HEK293 (cell line): Measurements from ENCODE around the gene ZNF554.

ENCODE experiments used
- CTCF ChIP-seq: fragments of 450-650 bp; formaldehyde crosslinking; IDR thresholded peaks from 2 replicates; pipeline ENCODE4 v1.5.1; 2016; ENCODE audit warnings: missing biosample characterization, missing genetic modification characterization
- PRDM4 ChIP-seq: fragments of 450-650 bp; formaldehyde crosslinking; IDR thresholded peaks from 2 replicates; pipeline ENCODE4 v1.5.1; 2017; ENCODE audit warnings: missing biosample characterization, missing genetic modification characterization
- ZBTB26 ChIP-seq: fragments of 450-650 bp; formaldehyde crosslinking; optimal IDR thresholded peaks from 2 replicates; pipeline ENCODE3; 2016; ENCODE audit warnings: missing biosample characterization, mild to moderate bottlenecking, missing genetic modification characterization
- ZBTB44 ChIP-seq: fragments of 450-650 bp; IDR thresholded peaks from 2 replicates; pipeline ENCODE4 v1.5.1; 2018; ENCODE audit warnings: missing biosample characterization, mild to moderate bottlenecking, missing genetic modification characterization
- ZBTB49 ChIP-seq: fragments of 450-650 bp; formaldehyde crosslinking; IDR thresholded peaks from 2 replicates; pipeline ENCODE4 v1.5.1; 2016; ENCODE audit warnings: missing biosample characterization, missing genetic modification characterization, low read depth
- ZFP41 ChIP-seq: fragments of 450-650 bp; formaldehyde crosslinking; IDR thresholded peaks from 2 replicates; pipeline ENCODE4 v1.5.1; 2016; ENCODE audit warnings: missing biosample characterization, missing genetic modification characterization, borderline replicate concordance
- ZNF423 ChIP-seq: fragments of 450-650 bp; formaldehyde crosslinking; IDR thresholded peaks from 2 replicates; pipeline ENCODE4 v1.5.1; 2016; ENCODE audit warnings: missing biosample characterization, missing genetic modification characterization
- ZNF585B ChIP-seq: fragments of 450-650 bp; formaldehyde crosslinking; IDR thresholded peaks from 2 replicates; pipeline ENCODE4 v1.5.1; 2016; ENCODE audit warnings: missing biosample characterization, missing genetic modification characterization
- ZNF704 ChIP-seq: fragments of 450-650 bp; formaldehyde crosslinking; IDR thresholded peaks from 2 replicates; pipeline ENCODE4 v1.5.1; 2016; ENCODE audit warnings: missing biosample characterization, missing genetic modification characterization

- TF ChIP-seq CTCF (tag by site-specific recombination) (no peak), PRDM4 (tag by site-specific recombination) (no peak), ZBTB44 (tag by site-specific recombination) (no peak), ZFP41 (tag by site-specific recombination) (no peak), ZBTB26 (tag by site-specific recombination) (no peak), ZBTB49 (tag by site-specific recombination) (no peak), ZNF704 (tag by site-specific recombination) (no peak), ZNF423 (tag by site-specific recombination) (no peak), ZNF585B (tag by site-specific recombination) (no peak)
Observed at GRCh38 chr19:2779121-2779740, 40.4 kb upstream of the ZNF554 start.
